D721Med (cell line): ENCODE data around the gene EPC2.

Experiments used
- DNase-seq: peaks from one replicate; pipeline ENCODE4 v3.0.0; 2011; ENCODE audit warnings: low spot score; ENCODE audit not compliant: insufficient read length
- FAIRE-seq: peaks from 2 replicates; lab custom pipeline; 2011; peaks lifted over from hg19 to GRCh38; lab: Jason Lieb, UNC
- CTCF ChIP-seq: IDR thresholded peaks from 2 replicates; pipeline ENCODE4 v1.5.1; 2012; ENCODE audit warnings: mild to moderate bottlenecking, control low read depth; ENCODE audit not compliant: insufficient read depth; ENCODE audit errors: missing control alignments

Gene EPC2

GRCh38 chr2:148819019-148819585 lies 174.6 kb downstream of the EPC2 start:
- FAIRE-seq (no peak), DNase-seq (no peak)
- TF ChIP-seq CTCF: no peak

- TF ChIP-seq CTCF: no peak
- FAIRE-seq (no peak), DNase-seq (no peak)
Observed at GRCh38 chr2:148824190-148824589, 179.6 kb downstream of the EPC2 start.

GRCh38 chr2:148826791-148827190 lies 182.2 kb downstream of the EPC2 start:
- DNase-seq (no peak), FAIRE-seq (no peak)
- no peak for TF ChIP-seq CTCF

GRCh38 chr2:148828941-148829340 lies 184.4 kb downstream of the EPC2 start:
- DNase-seq: no peak
- peak; percentile 29 for FAIRE-seq
- no peak for TF ChIP-seq CTCF

GRCh38 chr2:148829618-148830017 lies 185.1 kb downstream of the EPC2 start:
- peak; percentile 37 for DNase-seq
- no peak for TF ChIP-seq CTCF
- FAIRE-seq: peak; percentile 82

GRCh38 chr2:148832637-148833036 lies 188.1 kb downstream of the EPC2 start:
- TF ChIP-seq CTCF: no peak
- no peak for FAIRE-seq
- no peak for DNase-seq
